ENCODE data around the gene MED29.

- TF ChIP-seq CTCF (IDR thresholded peaks at IDR 0.05) (no peak), TCF7L2 (IDR thresholded peaks at IDR 0.05; ENCODE audit: low read depth, low read length) (no peak), SIN3A (IDR thresholded peaks at IDR 0.05; ENCODE audit: borderline replicate concordance, insufficient read depth, low read depth, low read length) (no peak), POLR2AphosphoS5 (IDR thresholded peaks at IDR 0.05; ENCODE audit: low read depth, low read length) (no peak), REST (IDR thresholded peaks at IDR 0.05; ENCODE audit: insufficient read depth in 1 of 2, low read depth in 2 of 2, low read length in 1 of 2) (no peak)
Measured at GRCh38 chr19:39388657-39389056, 2.5 kb upstream of the MED29 start.
